ENCODE data around the gene WWTR1. TPM values are rescaled to one million over a fixed set of nuclear protein-coding genes. Genes with fewer than 3 reads are reported as not detected.

Gene WWTR1
- total RNA-seq, 1 experiment from 2014 or later, result 79.7 TPM

DNA sequence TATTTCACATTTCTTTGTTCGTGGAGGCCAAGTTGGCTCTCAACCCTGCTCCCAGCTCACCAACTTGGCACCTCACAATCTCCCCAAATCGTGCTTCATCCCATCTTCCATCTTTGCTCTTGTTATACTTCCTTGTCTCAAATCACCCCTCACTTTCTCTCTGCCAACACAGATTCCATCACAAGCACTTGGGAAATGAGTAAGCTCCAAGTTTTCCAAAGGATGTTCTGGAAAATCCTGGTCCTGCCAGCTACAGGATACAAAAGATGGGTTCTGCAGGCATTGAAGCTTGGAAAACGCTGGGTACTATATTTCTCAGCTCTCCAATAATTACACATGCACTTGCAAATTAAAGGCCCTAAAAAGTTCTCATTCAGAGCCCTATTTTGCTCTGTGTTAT, 187.4 kb downstream of the WWTR1 start:
- Histone ChIP-seq H3K4me1 (ENCODE audit: insufficient read depth, low read length) (peaks cover 43% of the 10 kb centered on the region), H3K27me3 (ENCODE audit: low read length) (no peaks in the 10 kb centered on the region), H3K9me2 (replicated peaks; ENCODE audit: low read length) (no peaks in the 10 kb centered on the region), H2AFZ (ENCODE audit: low read length) (no peak overlapping the region), H3K36me3 (ENCODE audit: low read depth, low read length) (no peaks in the 10 kb centered on the region), H3K9me3 (ENCODE audit: low read length) (no peaks in the 10 kb centered on the region), H3K4me3 (ENCODE audit: low read length) (no peak overlapping the region), H3K79me2 (ENCODE audit: low read length) (no peaks in the 10 kb centered on the region), H3K4me2 (ENCODE audit: low read length) (no peak overlapping the region), H3K27ac (ENCODE audit: low read length) (no peak overlapping the region), H4K20me1 (ENCODE audit: low read length) (no peaks in the 10 kb centered on the region), H3F3A (ENCODE audit: low read length, unreplicated experiment) (peaks cover 6% of the 10 kb centered on the region), H3K9ac (ENCODE audit: low read length) (no peak overlapping the region)
- intact Hi-C loops (cut with micrococcal nuclease), result no loop called here
- POLR2A ChIA-PET (ENCODE audit: unreplicated experiment), result no interaction called here
- CTCF ChIA-PET, result no interaction called here
- TF ChIP-seq EZH2phosphoT487 (IDR thresholded peaks at IDR 0.05; ENCODE audit: borderline replicate concordance, low read length) (no peak), EZH2 (IDR thresholded peaks at IDR 0.05; ENCODE audit: low read length, unreplicated experiment) (no peak)
- TF ChIP-seq, protein P1, sequence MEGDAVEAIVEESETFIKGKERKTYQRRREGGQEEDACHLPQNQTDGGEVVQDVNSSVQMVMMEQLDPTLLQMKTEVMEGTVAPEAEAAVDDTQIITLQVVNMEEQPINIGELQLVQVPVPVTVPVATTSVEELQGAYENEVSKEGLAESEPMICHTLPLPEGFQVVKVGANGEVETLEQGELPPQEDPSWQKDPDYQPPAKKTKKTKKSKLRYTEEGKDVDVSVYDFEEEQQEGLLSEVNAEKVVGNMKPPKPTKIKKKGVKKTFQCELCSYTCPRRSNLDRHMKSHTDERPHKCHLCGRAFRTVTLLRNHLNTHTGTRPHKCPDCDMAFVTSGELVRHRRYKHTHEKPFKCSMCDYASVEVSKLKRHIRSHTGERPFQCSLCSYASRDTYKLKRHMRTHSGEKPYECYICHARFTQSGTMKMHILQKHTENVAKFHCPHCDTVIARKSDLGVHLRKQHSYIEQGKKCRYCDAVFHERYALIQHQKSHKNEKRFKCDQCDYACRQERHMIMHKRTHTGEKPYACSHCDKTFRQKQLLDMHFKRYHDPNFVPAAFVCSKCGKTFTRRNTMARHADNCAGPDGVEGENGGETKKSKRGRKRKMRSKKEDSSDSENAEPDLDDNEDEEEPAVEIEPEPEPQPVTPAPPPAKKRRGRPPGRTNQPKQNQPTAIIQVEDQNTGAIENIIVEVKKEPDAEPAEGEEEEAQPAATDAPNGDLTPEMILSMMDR (conservative IDR thresholded peaks at IDR 0.05; ENCODE audit: low read depth, low read length), result no peak
- ATAC-seq (no peak), DNase-seq (no peak)
- no TSS peak for BruUV-seq (replicated peaks)

DNA sequence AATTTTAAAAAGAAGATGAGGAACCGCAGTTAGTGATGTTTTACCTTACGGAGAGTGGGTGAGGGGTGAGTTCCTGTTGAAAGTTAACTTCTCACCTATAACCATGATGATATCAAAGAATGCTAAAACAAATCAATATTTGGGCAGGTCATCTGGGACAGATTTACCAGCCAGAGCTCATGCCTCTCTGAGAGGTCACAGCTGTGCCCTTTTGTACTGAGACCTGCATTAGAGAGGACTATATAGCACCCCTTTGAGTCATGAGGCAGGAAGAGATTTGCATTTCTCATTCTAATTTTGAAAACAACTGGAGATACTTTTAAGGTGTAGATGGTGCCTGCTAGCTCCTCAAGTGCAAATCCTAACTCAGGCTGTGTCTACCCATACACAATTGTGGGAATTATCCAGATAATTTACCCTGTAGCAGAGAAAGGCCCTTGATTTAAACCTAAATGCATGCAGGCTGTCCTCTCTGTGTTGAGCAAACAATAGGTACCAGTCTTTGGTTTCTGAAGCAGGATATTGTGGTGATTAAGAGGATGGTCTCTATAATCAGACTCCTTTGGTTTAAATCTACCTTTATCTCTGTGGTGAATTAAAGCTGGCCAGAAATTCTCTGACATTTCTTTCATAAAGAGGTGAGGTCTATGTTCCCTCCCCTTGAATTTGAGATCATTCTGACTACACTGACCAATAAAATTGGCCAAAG, 189.2 kb downstream of the WWTR1 start:
- Histone ChIP-seq H3K79me2 (ENCODE audit: low read length) (no peaks in the 10 kb centered on the region), H3K4me3 (ENCODE audit: low read length) (no peak overlapping the region), H3K27me3 (ENCODE audit: low read length) (no peaks in the 10 kb centered on the region), H3K36me3 (ENCODE audit: low read depth, low read length) (no peaks in the 10 kb centered on the region), H3K9me2 (replicated peaks; ENCODE audit: low read length) (no peaks in the 10 kb centered on the region), H3K9me3 (ENCODE audit: low read length) (no peaks in the 10 kb centered on the region), H3K4me2 (ENCODE audit: low read length) (no peak overlapping the region), H3K9ac (ENCODE audit: low read length) (no peak overlapping the region), H2AFZ (ENCODE audit: low read length) (no peak overlapping the region), H4K20me1 (ENCODE audit: low read length) (no peaks in the 10 kb centered on the region), H3K4me1 (ENCODE audit: insufficient read depth, low read length) (peaks cover 30% of the 10 kb centered on the region), H3F3A (ENCODE audit: low read length, unreplicated experiment) (peaks cover 6% of the 10 kb centered on the region), H3K27ac (ENCODE audit: low read length) (no peak overlapping the region)
- POLR2A ChIA-PET (ENCODE audit: unreplicated experiment), result no interaction called here
- CTCF ChIA-PET, result no interaction called here
- ATAC-seq (peak; percentile 28; the same call in 1 of the 2 replicates), DNase-seq (no peak)
- BruUV-seq (replicated peaks), result no TSS peak
- TF ChIP-seq, protein P1 (conservative IDR thresholded peaks at IDR 0.05; ENCODE audit: low read depth, low read length), result no peak
- TF ChIP-seq EZH2phosphoT487 (IDR thresholded peaks at IDR 0.05; ENCODE audit: borderline replicate concordance, low read length) (no peak), EZH2 (IDR thresholded peaks at IDR 0.05; ENCODE audit: low read length, unreplicated experiment) (no peak)
- intact Hi-C loops (cut with micrococcal nuclease), result no loop called here

Other genes with a start within 250 kb of the WWTR1 start
- gene TM4SF4, start 183.3 kb downstream of the WWTR1 start, total RNA-seq (2014; rRNA removed), result 0.23 and 0.40 TPM in 2 replicates
- gene COMMD2, start 94.5 kb upstream of the WWTR1 start, total RNA-seq (2014; rRNA removed), result 22.7 and 24.8 TPM in 2 replicates
- not detected in 2 replicates for gene ANKUB1, start 134.5 kb upstream of the WWTR1 start, total RNA-seq (2014; rRNA removed)
- gene RNF13, start 155.2 kb upstream of the WWTR1 start, total RNA-seq (2014; rRNA removed), result 33.8 and 43.1 TPM in 2 replicates

Measured in PC-3 (cell line).